22Rv1 (cell line): ENCODE measurements around the gene REV1.

Experiments
- H3K27ac ChIP-seq: fragments of 450-650 bp; 2 replicates; pipeline ENCODE4 v1.5.1; 2017
- ZFX ChIP-seq: fragments of 450-650 bp; IDR thresholded peaks from 2 replicates; pipeline ENCODE4 v1.6.1; 2017; ENCODE audit warnings: antibody characterized with exemption, borderline replicate concordance
- TF ChIP-seq, protein P1 (sequence below): fragments of 450-650 bp; IDR thresholded peaks from 2 replicates; pipeline ENCODE4 v1.5.1; 2017; ENCODE audit warnings: mild to moderate bottlenecking

REV1 gene

DNA sequence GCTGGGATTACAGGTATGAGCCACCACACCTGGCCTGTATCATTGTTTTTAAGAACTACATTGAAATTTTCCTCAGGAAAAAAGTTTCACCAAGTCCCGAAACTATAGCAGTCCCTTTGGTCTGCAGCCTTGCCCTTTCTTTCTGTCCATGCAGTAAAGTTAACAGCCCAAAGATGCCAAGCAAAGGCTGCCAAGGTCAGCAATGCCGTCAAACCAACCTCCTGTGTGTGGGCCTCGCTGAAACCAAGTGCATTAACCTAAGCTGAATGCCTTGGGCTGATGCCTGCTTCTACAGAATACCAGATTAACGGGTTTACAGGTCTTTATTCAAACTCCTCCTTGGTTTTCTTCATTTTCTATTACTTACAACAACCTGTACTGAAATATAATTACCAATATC lies 79.5 kb downstream of the REV1 start:
- no peak overlapping the region for H3K27ac ChIP-seq
- TF ChIP-seq, protein P1, sequence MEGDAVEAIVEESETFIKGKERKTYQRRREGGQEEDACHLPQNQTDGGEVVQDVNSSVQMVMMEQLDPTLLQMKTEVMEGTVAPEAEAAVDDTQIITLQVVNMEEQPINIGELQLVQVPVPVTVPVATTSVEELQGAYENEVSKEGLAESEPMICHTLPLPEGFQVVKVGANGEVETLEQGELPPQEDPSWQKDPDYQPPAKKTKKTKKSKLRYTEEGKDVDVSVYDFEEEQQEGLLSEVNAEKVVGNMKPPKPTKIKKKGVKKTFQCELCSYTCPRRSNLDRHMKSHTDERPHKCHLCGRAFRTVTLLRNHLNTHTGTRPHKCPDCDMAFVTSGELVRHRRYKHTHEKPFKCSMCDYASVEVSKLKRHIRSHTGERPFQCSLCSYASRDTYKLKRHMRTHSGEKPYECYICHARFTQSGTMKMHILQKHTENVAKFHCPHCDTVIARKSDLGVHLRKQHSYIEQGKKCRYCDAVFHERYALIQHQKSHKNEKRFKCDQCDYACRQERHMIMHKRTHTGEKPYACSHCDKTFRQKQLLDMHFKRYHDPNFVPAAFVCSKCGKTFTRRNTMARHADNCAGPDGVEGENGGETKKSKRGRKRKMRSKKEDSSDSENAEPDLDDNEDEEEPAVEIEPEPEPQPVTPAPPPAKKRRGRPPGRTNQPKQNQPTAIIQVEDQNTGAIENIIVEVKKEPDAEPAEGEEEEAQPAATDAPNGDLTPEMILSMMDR: no peak
- TF ChIP-seq ZFX: no peak

DNA sequence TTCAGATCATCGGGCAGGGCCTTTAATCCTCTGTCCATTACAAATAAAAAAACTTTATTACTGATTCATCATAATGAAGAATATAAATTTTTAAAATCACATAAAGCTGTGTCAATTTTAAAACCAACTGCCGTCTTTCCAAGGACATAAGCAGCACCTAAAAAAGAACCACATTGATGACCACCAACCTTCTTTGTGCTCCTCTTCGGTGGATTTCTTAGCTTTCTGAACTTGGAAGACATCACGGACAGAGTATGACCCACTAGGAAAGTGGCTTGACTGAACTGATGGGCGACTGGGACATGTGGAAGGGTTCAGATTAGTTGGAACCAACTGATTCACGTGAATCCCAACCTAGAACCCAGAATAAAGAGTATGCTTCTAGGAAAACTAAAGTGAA lies 83.7 kb downstream of the REV1 start:
- TF ChIP-seq, protein P1: no peak
- TF ChIP-seq ZFX: no peak
- no peak overlapping the region for H3K27ac ChIP-seq

DNA sequence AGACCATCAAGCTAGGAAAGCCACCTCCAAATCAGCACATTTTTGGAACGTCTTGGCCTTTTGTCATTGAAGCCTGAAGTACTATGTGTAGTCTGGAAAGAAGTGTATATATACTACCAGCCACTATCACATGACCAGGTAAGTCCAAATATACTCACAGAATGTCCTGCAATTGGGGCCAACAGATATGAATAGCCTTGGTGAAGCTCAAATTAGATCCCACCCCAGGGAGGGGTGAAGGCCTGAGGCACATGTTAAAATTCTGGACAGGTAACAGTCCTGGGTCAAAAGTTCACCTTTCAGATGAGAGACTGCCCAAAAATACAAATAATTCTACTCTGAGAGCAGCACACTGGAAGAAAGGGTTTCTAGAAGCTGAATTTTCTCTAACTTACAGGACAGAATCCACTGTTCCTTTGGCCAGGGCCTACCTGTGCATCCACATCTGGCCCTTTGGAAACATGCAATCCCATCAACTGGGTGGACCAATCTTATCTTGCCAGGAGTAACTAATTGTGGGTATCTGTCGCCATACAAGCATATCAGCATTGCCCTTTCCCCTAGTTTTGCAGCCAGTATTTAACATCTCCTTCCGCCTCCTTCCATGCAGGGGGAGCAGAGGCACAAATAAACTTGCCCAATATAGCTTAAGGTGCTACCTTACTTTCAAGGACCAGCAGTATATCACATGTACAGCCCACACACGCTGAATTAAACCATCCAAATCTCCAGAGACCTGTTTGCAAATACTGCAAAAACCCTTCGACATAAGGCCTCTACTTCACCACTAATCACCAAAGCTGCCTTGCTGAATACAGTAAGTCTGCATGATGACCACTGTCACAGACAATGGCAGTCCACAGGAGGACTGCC lies 84.8 kb downstream of the REV1 start:
- TF ChIP-seq, protein P1: no peak
- no peak for TF ChIP-seq ZFX
- peak overlapping the region; percentile 40 for H3K27ac ChIP-seq

DNA sequence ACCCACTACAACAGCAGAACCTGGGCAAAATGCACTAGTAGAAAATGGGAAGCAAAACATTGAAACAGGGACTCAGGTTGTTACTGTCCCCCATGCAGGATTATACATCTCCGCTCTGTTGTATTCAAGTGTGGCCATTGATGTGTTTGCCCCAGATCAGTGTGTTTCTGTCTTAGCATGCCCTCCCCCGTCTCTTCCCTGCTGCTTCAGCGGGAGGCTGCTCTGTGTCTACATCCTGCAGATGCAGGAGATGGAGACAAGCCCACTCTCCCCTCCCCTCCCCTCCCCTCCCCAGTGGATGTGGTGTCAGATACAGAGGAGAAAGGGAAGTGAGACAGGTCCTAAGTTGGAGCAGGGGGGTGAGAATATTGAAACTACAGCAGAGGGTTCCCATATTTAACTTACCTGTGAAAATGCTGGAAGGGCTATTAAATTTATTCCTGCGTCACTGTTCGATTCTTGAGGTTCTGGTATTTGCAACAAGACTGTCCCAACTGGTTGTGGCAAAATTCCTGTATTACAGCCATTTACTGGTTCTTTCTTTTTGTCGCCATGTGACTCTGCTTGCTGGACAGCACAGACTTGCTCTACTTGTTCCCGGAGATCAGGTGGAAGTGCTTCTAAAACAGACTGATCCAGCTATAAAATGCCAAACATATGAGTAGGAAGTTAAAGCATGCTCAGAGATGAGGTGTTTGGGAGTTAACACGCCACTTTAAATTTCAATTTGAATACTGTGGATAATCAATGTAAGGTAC lies 85.6 kb downstream of the REV1 start:
- peak overlapping the region; percentile 40 for H3K27ac ChIP-seq

DNA sequence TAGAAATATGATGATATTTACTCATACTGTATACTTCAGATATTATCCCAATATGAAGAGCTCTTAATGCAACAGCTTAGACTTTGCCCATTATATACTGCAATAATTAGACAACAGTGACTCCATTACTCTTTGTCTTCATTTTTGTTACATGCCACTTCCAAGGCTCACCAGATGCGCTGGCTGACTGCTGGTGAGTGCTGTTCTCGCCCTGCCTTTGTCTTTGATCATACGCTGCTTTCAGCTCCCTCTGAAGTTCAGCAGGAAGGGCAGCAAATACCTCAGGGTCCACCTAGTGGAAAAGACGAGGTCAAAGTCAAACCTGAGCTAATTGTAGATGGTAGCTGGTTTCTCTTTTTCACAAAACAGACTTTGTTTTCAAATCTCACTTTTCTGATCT lies 86.3 kb downstream of the REV1 start:
- no peak for TF ChIP-seq ZFX
- TF ChIP-seq, protein P1: no peak
- peak overlapping the region; percentile 40; the same call in 1 of the 2 replicates for H3K27ac ChIP-seq

More for the DNA sequence above, 85.6 kb downstream of the REV1 start:
- TF ChIP-seq, protein P1: no peak
- no peak for TF ChIP-seq ZFX

DNA sequence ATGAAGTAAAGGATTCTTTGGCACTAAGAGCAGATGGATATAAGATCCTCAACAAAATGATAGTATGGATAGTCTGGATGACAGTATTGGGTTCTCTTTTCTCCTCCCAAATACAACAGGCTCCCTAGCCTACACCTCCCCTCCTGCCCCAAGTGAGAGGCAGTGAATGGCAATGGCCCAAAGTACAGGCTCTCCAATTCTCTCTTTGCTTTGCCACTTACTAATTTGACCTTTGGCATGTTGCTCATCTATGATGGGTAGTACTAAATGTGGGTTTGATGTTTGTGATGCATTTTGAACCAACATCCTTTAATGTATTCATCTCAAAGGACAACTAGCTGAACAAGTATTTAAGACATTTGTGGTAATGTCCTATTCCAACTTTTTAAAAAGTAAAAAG lies 86.7 kb downstream of the REV1 start:
- TF ChIP-seq ZFX: no peak
- TF ChIP-seq, protein P1: no peak
- H3K27ac ChIP-seq: peak overlapping the region; percentile 40; the same call in 1 of the 2 replicates

DNA sequence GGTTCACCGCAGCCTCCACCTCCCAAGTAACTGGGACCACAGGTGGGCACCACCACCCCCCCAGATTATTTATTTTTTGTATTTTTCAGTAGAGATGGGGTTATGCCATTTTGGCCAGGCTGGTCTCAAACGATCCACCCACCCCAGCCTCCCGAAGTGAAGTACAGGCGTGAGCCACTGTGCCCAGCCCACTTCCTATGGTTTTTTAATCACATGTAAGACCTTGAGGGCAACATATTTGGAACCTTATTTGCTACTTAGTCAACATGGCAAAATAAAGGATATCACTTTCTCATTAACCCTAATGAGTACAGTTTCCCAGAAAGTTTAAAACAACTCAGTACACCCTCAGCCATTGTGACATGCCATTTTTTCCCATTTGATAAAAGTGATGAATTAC lies 88.0 kb downstream of the REV1 start:
- H3K27ac ChIP-seq: no peak overlapping the region
- TF ChIP-seq, protein P1: no peak
- no peak for TF ChIP-seq ZFX
